ENCODE data around the gene PCED1B.
"Not testable (repeated sequence)": the region's sequence is repeated elsewhere in the genome, so short reads cannot be mapped to it uniquely, and the experiment has no call there.

PCED1B gene, protein sequence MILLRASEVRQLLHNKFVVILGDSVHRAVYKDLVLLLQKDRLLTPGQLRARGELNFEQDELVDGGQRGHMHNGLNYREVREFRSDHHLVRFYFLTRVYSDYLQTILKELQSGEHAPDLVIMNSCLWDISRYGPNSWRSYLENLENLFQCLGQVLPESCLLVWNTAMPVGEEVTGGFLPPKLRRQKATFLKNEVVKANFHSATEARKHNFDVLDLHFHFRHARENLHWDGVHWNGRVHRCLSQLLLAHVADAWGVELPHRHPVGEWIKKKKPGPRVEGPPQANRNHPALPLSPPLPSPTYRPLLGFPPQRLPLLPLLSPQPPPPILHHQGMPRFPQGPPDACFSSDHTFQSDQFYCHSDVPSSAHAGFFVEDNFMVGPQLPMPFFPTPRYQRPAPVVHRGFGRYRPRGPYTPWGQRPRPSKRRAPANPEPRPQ

DNA sequence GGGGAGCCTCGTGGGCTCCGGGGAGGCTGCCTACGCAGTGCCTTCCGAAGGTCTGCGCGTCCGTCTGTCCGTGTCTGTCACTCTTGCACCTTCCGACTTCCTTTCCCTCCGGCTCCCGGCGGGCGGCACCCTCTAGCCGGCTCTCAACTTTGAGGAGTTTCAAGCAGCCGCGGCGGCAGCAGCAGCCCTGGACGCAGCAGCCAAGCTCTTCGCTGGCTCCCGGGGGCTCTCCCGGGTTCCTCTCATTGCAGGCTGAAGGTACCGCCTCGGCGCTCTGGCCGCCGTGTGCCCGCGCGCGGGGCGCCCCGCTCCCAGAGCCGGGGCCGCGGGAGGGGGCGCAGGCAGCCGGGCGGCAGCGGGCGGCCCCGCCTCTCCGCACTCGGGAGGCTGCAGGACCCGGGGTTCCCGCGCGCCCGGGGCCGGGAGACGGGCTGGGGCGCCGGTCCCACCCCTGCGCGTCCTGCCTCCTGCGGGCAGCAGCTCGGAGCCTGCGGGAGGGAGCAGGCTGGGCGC lies at the start of gene PCED1B, which contains the start of gene AMIGO2:
TSS of gene PCED1B (plus strand) at position 154 of the 513 bp plus-strand sequence. CDS start 155,443 bp downstream, outside the sequence.
TSS of gene AMIGO2 (minus strand) at position 492 of the 513 bp plus-strand sequence. CDS start 957 bp downstream, outside the sequence.
- DNase-seq (ENCODE audit: low read depth), result peak; percentile 25

DNA sequence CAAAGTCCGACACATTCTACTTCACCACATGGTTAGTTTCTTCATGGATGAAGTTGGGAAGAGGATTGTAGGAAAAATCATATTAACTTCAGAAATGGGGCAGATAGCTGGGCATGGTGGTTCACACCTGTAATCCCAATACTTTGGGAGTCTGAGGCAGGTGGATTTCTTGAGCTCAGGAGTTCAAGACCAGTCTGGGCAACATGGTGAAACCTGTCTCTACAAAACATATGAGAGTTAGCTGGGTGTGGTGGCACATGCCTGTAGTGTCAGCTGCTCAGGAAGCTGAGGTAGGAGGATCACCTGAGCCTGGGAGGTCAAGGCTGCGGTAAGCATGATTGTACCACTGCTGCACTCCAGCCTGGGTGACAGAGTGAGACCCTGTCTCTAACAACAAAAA lies 49.5 kb upstream of the PCED1B start:
- DNase-seq (ENCODE audit: low read depth), result no peak

DNA sequence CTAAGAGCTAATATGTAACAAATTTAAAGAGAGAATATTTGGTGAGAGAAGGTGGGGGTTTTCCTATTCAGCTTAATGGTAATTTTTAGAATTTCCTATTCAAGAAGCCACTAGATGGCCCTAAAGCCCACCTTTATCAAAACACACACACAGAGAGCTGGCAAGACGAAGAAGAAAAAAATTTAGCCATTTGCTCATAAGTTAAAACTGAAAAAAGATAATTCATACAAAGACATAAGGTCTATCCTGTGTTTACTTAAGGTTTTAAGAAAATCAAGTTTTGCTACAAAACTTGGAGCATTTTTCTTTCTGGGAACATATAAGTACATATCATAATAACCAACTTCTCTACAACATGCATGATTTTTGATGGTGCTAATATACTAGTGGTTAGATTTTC lies 46.8 kb upstream of the PCED1B start:
- DNase-seq (ENCODE audit: low read depth), result no peak

DNA sequence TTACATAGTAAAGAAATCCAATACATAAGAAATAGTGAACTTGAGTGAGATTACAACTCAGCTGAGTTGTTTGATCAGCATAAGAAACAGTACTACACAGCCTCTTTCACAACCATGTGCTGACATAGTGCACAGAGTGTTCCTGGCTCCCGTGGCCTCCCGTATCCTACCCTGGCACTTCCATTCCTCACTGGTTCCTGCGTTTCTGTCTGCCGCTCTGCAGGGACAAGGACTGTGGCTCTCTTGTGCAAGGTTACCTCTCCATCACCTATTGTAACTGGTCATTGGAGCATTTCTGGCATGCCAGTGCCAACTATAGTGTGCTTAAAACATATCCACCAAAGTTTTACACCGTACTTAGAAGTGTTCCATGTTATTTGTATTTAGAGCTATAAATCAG lies 46.3 kb upstream of the PCED1B start:
- no peak for DNase-seq (ENCODE audit: low read depth)

DNA sequence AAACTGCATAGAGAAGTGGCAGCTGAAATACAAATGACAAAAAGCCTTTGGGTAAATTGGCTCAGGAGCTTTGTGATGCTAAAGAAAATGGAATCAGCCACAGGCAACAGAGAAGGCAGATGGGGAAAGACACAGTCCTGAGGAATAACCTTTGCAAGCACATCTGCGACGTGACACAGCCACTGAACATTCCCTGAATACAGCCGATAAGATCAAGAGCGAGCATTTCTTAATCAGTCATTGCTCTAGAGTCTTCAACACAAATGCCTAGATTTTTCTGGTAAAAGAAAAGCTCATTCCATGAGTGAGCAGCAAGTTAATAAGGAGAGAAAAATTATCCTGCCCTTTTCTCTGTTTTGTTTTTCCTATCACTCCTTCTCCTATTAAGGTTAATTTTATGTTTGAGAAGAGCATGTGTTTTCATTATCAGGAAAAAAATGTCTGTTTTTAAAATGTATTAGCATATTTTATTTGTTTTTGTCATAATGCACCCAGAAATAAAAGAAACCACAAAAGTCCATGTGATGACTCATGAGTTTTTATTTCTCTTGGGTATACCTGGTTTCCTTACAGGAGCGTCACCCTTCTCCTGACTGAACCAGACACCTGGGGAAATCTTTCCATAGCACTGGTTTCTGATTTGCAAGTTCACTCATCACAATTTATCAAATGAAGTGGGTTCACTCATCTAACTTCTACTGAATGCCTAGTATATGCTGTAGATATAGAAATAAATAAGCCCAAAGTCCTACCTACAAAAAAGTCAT lies 45.4 kb upstream of the PCED1B start:
- DNase-seq (ENCODE audit: low read depth), result no peak

DNA sequence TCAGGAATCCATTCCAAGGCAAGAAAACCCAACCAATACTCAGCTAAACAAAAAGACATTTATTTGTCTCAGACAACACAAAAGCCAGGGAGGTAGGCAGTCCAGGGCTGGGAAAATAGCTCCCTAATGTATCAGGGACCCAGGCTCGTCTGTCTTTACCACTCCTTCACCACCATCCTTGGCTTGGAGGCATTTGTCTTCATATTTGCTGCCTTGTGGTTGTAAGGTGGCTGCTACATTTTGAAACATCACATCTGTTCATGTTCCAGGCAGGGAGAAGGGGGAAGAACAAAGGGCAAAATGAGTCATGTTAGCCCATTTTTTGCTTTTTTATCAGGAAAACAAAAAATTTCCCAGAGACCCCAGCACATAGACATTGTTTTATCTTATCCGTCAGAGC lies 44.8 kb upstream of the PCED1B start:
- no peak for DNase-seq (ENCODE audit: low read depth)

DNA sequence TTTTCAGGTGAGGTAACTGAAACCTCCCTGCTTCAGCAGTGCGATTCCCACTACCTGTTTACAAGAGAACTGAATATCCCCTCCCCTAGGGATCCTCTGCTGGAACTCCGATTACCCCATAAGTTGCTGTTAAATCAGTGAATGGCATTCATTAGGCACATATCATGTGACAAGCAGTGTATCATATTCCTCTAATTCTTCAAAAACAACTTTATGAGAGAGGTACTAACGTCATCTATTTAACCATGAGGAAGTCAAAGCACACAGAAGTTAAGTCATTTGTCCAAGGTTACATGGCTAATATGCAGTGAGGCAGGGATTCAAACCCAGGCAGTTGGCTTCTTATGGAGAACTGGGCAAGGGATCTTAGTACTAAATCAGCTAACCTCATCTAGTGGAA lies 43.9 kb upstream of the PCED1B start:
- DNase-seq (ENCODE audit: low read depth), result no peak

DNA sequence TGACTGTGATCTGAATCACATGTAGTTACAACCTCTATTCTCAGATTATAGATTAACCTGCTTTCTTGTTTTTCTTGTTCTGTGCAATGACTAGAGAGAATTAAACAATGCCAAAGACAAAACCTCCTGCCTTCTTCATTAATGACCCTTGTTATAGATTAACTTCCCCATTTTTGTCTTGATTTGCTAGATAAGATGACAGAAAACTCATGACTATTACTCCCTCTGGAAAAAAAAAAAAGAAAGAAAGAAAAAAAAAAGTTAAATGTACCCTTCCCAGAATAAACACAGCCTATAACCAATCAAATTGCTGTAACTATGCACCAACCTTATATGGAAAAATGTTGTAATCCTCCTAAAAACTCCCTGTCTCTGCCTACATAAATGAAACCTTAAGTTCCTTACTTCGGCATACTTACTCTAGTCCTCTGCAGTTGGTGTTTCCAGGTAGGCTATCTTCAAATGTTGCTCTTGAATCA lies 41.1 kb upstream of the PCED1B start:
- no peak for DNase-seq (ENCODE audit: low read depth)

DNA sequence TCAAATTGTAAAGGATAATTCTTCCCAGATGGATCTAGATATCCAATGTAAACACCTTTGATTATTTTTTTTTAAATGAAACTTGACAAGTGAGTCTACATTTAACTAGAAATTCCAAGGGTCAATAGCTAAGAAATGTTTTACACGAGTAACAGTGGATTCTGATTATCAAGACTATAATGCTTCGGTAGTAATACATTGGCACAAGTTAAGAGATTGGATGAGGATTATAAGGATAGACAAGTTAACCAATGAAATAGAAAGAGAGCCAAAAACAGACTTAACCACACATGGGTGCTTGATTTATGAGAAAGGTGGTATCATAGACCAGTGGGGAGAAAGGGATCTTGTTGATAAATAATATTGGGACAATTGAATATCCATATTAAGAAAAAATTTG lies 40.3 kb upstream of the PCED1B start:
- no peak for DNase-seq (ENCODE audit: low read depth)

DNA sequence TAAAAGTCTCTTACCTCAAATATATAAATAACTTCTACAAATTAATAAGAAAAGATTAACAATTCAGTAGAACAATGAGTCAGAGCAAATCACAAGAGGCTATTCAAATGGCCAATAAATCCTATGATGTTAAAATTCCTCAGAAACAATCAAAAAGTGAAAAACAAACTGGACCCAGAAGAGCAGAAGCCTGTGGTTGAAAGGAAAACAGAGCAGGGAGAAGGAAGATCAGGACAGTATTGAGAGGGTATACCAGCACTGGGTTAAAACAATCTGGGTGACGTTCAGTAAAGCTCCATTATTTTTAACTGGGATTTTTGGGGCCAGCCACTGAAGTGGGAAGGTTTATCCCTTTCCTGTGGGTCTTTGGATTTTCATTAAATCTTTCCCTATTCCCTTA lies 39.7 kb upstream of the PCED1B start:
- no peak for DNase-seq (ENCODE audit: low read depth)

DNA sequence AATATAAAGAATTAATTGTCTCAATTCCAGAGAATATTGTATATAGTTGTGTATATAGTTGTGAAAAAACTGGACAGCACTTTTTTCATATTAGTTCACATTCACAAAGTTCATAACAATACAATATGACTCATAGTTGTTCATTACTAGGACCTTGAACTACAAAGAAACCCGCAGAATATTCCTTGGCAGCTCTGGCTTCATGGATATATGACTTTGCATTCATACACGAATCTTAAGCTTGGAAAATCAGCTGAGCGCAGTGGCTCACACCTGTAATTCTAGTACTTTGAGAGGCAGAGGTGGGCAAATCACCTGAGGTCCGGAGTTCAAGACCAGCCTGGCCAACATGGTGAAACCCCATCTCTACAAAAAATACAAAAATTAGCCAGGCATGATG lies 38.1 kb upstream of the PCED1B start:
- DNase-seq (ENCODE audit: low read depth), result no peak

DNA sequence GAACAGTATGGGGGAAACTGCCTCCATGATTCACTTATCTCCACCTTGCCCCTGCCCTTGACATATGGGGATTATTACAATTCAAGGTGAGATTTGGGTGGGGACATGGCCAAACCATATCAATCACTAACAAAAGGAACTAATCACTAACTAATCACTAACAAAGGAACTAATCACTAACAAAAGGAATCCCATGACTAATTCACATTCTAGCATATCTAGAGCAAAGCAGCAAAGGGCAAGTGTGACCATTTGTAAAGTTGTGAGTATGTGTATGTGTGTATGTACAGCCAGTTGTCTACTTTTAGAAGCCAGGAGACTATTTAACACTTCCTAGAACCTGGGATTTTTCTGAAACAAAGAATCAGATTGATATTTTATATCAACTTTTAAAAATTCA lies 30.9 kb upstream of the PCED1B start:
- DNase-seq (ENCODE audit: low read depth), result no peak

DNA sequence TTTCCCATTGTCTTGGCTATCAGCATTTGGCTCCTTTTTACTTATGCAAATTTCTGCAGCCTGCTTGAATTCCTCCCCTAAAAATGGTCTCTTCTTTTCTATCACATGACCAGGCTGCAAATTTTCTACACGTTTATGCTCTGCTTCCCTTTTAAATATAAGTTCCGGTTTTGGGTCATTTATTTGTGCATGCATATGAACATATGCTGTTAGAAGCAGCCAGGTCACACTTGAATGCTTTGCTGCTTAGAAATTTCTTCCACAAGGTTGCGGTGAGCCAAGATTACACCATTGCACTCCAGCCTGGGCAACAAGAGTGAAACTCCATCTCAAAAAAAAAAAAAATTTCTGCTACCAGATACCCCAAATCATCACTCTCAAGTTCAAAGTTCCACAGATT lies 28.1 kb upstream of the PCED1B start:
- DNase-seq (ENCODE audit: low read depth), result not testable (repeated sequence)

DNA sequence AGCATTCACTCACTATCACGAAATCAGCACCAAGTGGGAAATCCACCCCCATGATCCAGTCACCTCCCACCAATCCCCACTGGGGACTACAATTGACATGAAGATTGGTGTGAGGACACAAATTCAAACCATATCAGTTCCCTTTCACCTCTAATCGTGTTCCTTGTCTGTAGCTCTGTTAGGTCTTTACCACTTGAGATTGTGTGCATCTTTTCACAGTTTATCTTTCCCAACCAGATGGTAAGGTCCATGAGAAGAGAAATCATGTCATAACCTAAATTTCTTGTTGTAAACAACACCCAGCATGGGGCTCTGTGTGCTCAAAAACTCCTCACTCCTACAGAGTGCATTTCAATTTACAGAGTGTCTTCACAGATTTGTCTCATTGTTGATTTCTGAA lies 27.1 kb upstream of the PCED1B start:
- DNase-seq (ENCODE audit: low read depth), result no peak

DNA sequence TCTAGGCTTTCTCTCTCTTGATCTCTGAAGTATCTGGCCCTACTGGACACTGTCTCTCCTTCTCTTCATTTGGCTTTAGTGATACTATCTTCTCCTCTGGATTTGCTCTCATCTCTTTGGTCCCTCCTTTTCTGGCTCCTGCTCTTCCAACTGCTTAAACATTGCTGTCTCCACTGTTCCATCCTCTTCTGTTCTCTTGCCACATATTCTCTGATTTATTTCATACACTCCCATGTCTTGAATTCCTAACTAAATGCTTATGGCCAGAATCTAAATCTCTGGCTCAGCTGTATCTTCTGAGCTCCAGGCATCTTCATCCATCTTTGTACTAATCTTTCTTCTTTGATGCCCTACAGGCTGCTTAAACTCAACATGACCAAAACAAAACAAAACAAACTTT lies 25.5 kb upstream of the PCED1B start:
- DNase-seq (ENCODE audit: low read depth), result no peak

DNA sequence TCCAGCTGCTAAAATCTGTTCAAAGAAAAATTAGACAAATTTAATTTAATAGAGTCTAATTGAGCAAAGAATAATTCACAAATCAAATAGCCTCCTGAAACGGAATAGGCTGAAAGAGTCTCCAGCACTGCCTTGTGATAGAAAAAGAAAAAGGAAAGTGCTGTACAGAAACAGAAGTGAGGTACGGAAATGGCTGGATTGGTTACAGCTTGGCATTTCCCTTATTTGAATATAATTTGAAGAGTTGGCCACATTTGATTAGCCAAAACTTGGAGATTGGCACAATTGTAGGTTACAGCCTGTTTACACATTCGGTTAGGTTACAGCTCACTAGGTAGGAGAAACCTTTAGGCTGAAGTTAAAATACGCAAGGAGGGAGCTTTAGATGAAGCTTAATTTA lies 24.8 kb upstream of the PCED1B start:
- DNase-seq (ENCODE audit: low read depth), result no peak

DNA sequence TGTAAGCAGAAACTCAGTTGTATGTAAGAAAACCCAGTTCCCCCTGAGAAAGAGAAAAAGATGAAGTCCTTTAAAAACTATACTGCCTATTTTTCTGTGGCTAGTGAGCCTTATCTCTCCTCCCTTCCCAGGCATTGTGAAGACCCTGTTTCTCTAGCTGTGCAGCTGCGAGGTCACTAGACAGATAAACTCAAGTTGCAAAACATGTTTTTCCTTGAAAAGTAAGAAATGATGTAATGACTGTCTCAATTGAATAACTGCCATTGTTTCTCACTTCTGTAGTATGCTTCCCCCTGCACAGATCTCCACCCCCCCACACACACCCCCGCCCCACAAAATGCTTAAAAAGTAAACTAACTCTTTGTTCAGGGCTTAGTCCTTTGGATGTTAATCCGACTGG lies 23.6 kb upstream of the PCED1B start:
- not testable (repeated sequence) for DNase-seq (ENCODE audit: low read depth)

DNA sequence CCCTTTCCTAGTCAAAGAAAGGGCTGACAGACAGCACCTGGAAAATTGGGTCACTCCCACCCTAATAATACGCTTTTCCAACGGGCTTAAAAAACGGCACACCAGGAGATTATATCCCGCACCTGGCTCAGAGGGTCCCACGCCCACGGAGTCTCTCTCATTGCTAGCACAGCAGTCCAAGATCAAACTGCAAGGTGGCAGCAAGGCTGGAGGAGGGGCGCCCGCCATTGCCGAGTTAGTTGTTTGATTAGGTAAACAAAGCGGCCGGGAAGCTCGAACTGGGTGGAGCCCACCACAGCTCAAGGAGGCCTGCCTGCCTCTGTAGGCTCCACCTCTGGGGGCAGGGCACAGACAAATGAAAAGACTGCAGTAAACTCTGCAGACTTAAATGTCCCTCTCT lies 22.5 kb upstream of the PCED1B start:
- not testable (repeated sequence) for DNase-seq (ENCODE audit: low read depth)

DNA sequence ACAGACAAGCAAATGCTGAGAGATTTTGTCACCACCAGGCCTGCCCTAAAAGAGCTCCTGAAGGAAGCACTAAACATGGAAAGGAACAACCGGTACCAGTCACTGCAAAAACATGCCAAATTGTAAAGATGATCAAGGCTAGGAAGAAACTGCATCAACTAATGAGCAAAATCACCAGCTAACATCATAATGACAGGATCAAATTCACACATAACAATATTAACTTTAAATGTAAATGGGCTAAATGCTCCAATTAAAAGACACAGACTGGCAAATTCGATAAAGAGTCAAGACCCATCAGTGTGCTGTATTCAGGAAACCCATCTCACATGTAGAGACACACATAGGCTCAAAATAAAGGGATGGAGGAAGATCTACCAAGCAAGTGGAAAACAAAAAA lies 20.8 kb upstream of the PCED1B start:
- DNase-seq (ENCODE audit: low read depth), result not testable (repeated sequence)

DNA sequence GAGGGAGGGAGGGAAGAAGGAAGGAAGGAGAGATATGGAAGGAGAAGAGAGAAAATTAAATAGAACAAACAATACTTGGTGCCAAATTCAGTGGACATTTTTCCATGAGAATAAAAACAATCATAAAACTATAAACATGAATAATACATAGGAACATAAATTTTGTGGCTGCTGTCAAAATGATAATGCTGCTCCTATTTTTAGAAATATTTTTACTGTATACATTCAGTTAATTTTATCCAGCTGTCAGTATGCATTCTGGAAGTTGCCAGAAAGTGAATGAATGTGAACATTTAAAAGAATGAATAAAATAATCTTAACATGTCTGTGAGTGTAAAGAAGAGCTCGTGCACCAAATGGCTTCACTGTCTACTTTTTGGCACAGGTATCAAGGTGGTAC lies 13.9 kb upstream of the PCED1B start:
- DNase-seq (ENCODE audit: low read depth), result no peak

DNA sequence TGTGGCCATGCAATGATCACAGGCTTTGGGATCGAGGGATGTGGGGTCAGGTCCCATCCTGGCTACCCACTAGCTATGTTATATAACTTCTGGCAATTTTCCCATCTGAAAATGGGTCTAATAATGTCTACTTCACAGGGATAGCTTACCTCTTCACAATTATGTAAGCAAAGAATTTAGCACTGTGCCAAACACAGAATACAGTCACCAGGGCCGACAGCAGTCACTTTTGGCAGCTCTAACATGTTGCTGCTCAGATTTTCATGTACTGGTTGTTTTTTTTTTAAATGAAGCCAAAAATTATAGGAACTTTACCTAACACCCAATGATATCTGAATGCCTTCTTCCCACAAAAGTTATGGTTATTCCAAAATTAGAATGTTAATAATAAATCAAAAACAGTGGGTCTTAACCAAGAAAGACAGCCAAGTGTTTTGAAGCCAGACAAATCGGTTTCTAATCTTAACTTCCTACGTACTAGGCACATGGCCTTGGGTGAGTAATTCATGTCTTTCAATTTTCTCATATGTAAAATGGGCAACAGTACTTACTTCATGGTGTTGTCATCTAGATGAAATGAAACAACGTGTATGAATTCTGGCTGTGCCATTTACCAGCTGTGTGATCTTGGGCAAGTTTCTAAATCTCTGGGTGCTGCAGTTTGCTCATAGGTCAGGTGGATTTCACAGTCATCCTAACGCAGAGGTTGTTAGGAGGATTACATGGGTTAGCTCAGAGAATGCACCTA lies 13.0 kb upstream of the PCED1B start:
- no peak for DNase-seq (ENCODE audit: low read depth)

DNA sequence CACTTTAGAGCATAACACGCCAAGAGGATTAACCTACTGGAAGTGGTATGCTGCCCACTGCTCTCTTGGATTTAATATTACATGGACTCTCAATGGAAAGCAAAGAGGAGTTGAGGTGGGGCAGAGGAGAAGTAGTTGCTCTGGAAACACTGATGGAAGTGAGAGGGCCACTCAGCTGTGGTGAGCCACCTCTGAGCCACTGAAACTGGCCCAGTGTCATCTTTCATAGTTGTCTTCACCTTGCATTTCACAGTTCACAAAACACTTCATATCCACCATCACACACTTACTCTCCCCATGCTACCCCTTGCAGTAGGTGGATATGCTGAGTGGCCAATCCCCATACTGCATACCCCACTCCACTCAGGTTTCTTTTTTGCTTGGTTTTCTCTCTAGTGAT lies 12.2 kb upstream of the PCED1B start:
- no peak for DNase-seq (ENCODE audit: low read depth)

Data from T-helper 22 cell (primary cell).